Vagina (tissue), 2 donors: ENCODE data around the gene UBE2L3. TPM values are rescaled to one million over a fixed set of nuclear protein-coding genes. Genes with fewer than 3 reads are reported as not detected.
"Not testable (repeated sequence)": the region's sequence is repeated elsewhere in the genome, so short reads cannot be mapped to it uniquely, and the experiment has no call there.

ENCODE experiments used
- DNase-seq, 2 donors: peaks; one replicate each; pipeline ENCODE4 v3.0.0-alpha.2; 2017; ENCODE audit errors: extremely low spot score in 2 of 2
- H3K27ac ChIP-seq: fragments of 200-600 bp; sonication (generic); one replicate; pipeline ENCODE4 v1.5.1; 2019
- H3K27me3 ChIP-seq: fragments of 200-600 bp; sonication (generic); one replicate; pipeline ENCODE4 v1.5.1; 2019
- H3K36me3 ChIP-seq, 2 donors: fragments of 200-600 bp; sonication (generic); one replicate each; pipeline ENCODE4 v1.5.1; 2017 to 2019
- H3K4me1 ChIP-seq: fragments of 200-600 bp; sonication (generic); one replicate; pipeline ENCODE4 v1.5.1; 2019
- H3K4me3 ChIP-seq, 2 donors: fragments of 200-600 bp; sonication (generic); 1 replicate in 1 of 2; 2 replicates in 1 of 2; pipeline ENCODE4 v1.5.1; 2016 to 2019
- H3K9me3 ChIP-seq: fragments of 200-600 bp; sonication (generic); one replicate; pipeline ENCODE4 v1.5.1; 2019
- CTCF ChIP-seq, 3 experiments: fragments of 450-650 bp in 2 of 3; fragments of 200-600 bp in 1 of 3; sonication (generic) in 1 of 3; IDR thresholded peaks; one replicate each; pipeline ENCODE4 v1.5.1; 2017 to 2019; ENCODE audit warnings: antibody characterized with exemption in 3 of 3, mild to moderate bottlenecking in 2 of 3, moderate library complexity in 2 of 3
- POLR2A ChIP-seq, 2 donors: fragments of 450-650 bp; IDR thresholded peaks; one replicate each; pipeline ENCODE4 v1.6.1; 2017; ENCODE audit warnings: antibody characterized with exemption in 2 of 2, mild to moderate bottlenecking in 2 of 2, moderate library complexity in 2 of 2
- POLR2AphosphoS5 ChIP-seq, 2 donors: sonication (generic); formaldehyde crosslinking; IDR thresholded peaks; one replicate each; pipeline ENCODE4 v1.9.0; 2017; ENCODE audit warnings: antibody characterized with exemption in 2 of 2, mild to moderate bottlenecking in 2 of 2, low read depth in 1 of 2; ENCODE audit not compliant: insufficient read depth in 1 of 2
- intact Hi-C: fragments of 100-400 bp; cut with DNase I; formaldehyde crosslinking; loops from one replicate; pipeline ENCODE4 v1.15.1; 2023
- total RNA-seq: library from RNA; depleted of rRNA; stranded (reverse); fragments of >200 nt; gene quantifications from one replicate; pipeline ENCODE4 v1.2.3, GENCODE V29; 2016

UBE2L3 gene
- total RNA-seq, 1 donor from 2014 or later = 32.7 TPM

GRCh38 chr22:21635771-21636510, 68.4 kb downstream of the UBE2L3 start:
- Histone ChIP-seq H3K4me3 (no peak overlapping the region), H3K4me1 (peaks cover under 1% of the 10 kb centered on the region), H3K9me3 (no peaks in the 10 kb centered on the region), H3K27ac (no peak overlapping the region), H3K27me3 (no peaks in the 10 kb centered on the region), H3K36me3 (no peaks in the 10 kb centered on the region)
- intact Hi-C loops = no loop called here
- no peak for DNase-seq
- TF ChIP-seq POLR2AphosphoS5 (IDR thresholded peaks at IDR 0.05; ENCODE audit: insufficient read depth in 1 of 2, low read depth in 1 of 2) (no peak), POLR2A (IDR thresholded peaks at IDR 0.05) (no peak), CTCF (IDR thresholded peaks at IDR 0.05) (no peak)

GRCh38 chr22:21636629-21637218, 69.2 kb downstream of the UBE2L3 start:
- peaks cover 8% of the 10 kb centered on the region for H3K4me1 ChIP-seq
- no peak for TF ChIP-seq POLR2AphosphoS5 (IDR thresholded peaks at IDR 0.05; ENCODE audit: insufficient read depth in 1 of 2, low read depth in 1 of 2)
- no peak for TF ChIP-seq CTCF (IDR thresholded peaks at IDR 0.05)
- no peak for TF ChIP-seq POLR2A (IDR thresholded peaks at IDR 0.05)
- H3K36me3 ChIP-seq = no peaks in the 10 kb centered on the region
- intact Hi-C loops = no loop called here
- H3K4me3 ChIP-seq = no peak overlapping the region
- DNase-seq = no peak
- H3K27me3 ChIP-seq = no peaks in the 10 kb centered on the region
- H3K9me3 ChIP-seq = no peaks in the 10 kb centered on the region
- no peak overlapping the region for H3K27ac ChIP-seq

GRCh38 chr22:21637450-21637849, 69.9 kb downstream of the UBE2L3 start:
- H3K27me3 ChIP-seq, H3K36me3 ChIP-seq, H3K9me3 ChIP-seq, intact Hi-C loops, H3K27ac ChIP-seq, DNase-seq, H3K4me3 ChIP-seq: not testable (repeated sequence)
- peaks cover 11% of the 10 kb centered on the region for H3K4me1 ChIP-seq

- Histone ChIP-seq H3K9me3 (no peaks in the 10 kb centered on the region), H3K4me3 (no peak overlapping the region), H3K4me1 (peaks cover 25% of the 10 kb centered on the region), H3K27me3 (no peaks in the 10 kb centered on the region), H3K36me3 (no peaks in the 10 kb centered on the region), H3K27ac (no peak overlapping the region)
- intact Hi-C loops = no loop called here
- TF ChIP-seq CTCF (IDR thresholded peaks at IDR 0.05) = no peak
- TF ChIP-seq POLR2A (IDR thresholded peaks at IDR 0.05) = no peak
- TF ChIP-seq POLR2AphosphoS5 (IDR thresholded peaks at IDR 0.05; ENCODE audit: insufficient read depth in 1 of 2, low read depth in 1 of 2) = no peak
- DNase-seq = no peak
Observed at GRCh38 chr22:21639359-21639758, 71.8 kb downstream of the UBE2L3 start.

GRCh38 chr22:21640810-21641209, 73.3 kb downstream of the UBE2L3 start:
- TF ChIP-seq CTCF (IDR thresholded peaks at IDR 0.05) (no peak), POLR2A (IDR thresholded peaks at IDR 0.05) (no peak), POLR2AphosphoS5 (IDR thresholded peaks at IDR 0.05; ENCODE audit: insufficient read depth in 1 of 2, low read depth in 1 of 2) (no peak)
- no peaks in the 10 kb centered on the region for H3K9me3 ChIP-seq
- intact Hi-C loops = no loop called here
- no peak for DNase-seq
- H3K4me1 ChIP-seq = peaks cover 25% of the 10 kb centered on the region
- no peak overlapping the region for H3K27ac ChIP-seq
- H3K36me3 ChIP-seq = no peaks in the 10 kb centered on the region
- H3K27me3 ChIP-seq = no peaks in the 10 kb centered on the region
- H3K4me3 ChIP-seq = no peak overlapping the region
